LNCAP (cell line): ENCODE measurements around the gene POLN.

Experiments
- CTCF ChIP-seq: fragments of 450-650 bp; IDR thresholded peaks from 2 replicates; pipeline ENCODE4 v1.5.1; 2017; ENCODE audit warnings: mild to moderate bottlenecking

The POLN gene

GRCh38 chr4:2280531-2281300, 38.8 kb upstream of the POLN start:
- TF ChIP-seq CTCF = 0 out of 2 replicates have a peak, but pooled peaks have one; percentile 10

- TF ChIP-seq CTCF = no peak
These were observed 36.0 kb upstream of the POLN start for GRCh38 chr4:2277956-2278355.

- no peak for TF ChIP-seq CTCF
These were observed 34.8 kb upstream of the POLN start for GRCh38 chr4:2276581-2277325.

GRCh38 chr4:2275546-2276251, 33.8 kb upstream of the POLN start:
- no peak for TF ChIP-seq CTCF

- no peak for TF ChIP-seq CTCF
These were observed 32.6 kb upstream of the POLN start for GRCh38 chr4:2274320-2275043.

GRCh38 chr4:2273657-2274319, 31.9 kb upstream of the POLN start:
- TF ChIP-seq CTCF = no peak

- TF ChIP-seq CTCF = no peak
These were observed 31.3 kb upstream of the POLN start for GRCh38 chr4:2273221-2273620.
